IPS-18a (cell line): ENCODE data around the gene ZNF341.

ENCODE experiments used
- H3K27ac ChIP-seq: one replicate; pipeline ENCODE4 v1.5.1; 2013; ENCODE audit warnings: low read length
- H3K27me3 ChIP-seq: one replicate; pipeline ENCODE4 v1.6.1; 2013; ENCODE audit warnings: mild to moderate bottlenecking, low read length; ENCODE audit not compliant: control insufficient read depth, insufficient read depth
- H3K36me3 ChIP-seq: one replicate; pipeline ENCODE4 v1.6.1; 2013; ENCODE audit warnings: low read depth, low read length; ENCODE audit not compliant: control insufficient read depth
- H3K4me1 ChIP-seq: one replicate; pipeline ENCODE4 v1.6.1; 2013; ENCODE audit warnings: low read depth, low read length; ENCODE audit not compliant: control insufficient read depth
- H3K4me3 ChIP-seq: one replicate; pipeline ENCODE4 v1.5.1; 2013; ENCODE audit warnings: low read length
- H3K9ac ChIP-seq: one replicate; pipeline ENCODE4 v1.6.1; 2013; ENCODE audit warnings: mild to moderate bottlenecking, low read length, moderate library complexity
- H3K9me3 ChIP-seq: one replicate; pipeline ENCODE4 v1.6.1; 2013; ENCODE audit warnings: low read depth, low read length; ENCODE audit not compliant: control insufficient read depth

Gene ZNF341

DNA sequence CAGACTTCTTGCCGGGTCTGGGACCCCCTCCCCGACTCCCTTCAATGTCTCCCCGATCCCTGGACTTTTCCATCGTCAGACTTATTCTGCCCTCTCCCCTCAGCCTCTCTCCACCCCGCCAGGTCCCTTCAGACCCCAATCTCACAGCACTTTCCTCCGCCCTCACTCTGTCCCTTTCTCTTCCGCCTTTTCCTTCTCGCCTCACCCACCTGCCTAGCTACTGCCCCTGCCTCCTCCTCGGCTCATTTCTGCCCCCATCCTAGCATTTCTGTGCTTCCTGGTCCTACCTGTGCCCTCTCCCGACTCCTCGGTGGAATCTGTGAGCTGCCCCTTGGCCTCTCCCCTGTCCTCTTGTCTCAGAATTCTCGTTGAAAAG lies 80.0 kb downstream of the ZNF341 start:
- peak overlapping the region; percentile 90 for H3K4me3 ChIP-seq
- peak overlapping the region; percentile 87 for H3K9ac ChIP-seq
- no peaks in the 10 kb centered on the region for H3K9me3 ChIP-seq
- H3K27me3 ChIP-seq: no peaks in the 10 kb centered on the region
- H3K4me1 ChIP-seq: peaks cover 6% of the 10 kb centered on the region
- peak overlapping the region; percentile 41 for H3K27ac ChIP-seq
- H3K36me3 ChIP-seq: no peaks in the 10 kb centered on the region

- peak overlapping the region; percentile 87 for H3K9ac ChIP-seq
- no peaks in the 10 kb centered on the region for H3K9me3 ChIP-seq
- peaks cover 6% of the 10 kb centered on the region for H3K4me1 ChIP-seq
- H3K36me3 ChIP-seq: no peaks in the 10 kb centered on the region
- H3K27ac ChIP-seq: peak overlapping the region; percentile 41
- H3K4me3 ChIP-seq: peak overlapping the region; percentile 90
- H3K27me3 ChIP-seq: no peaks in the 10 kb centered on the region
Observed at GRCh38 chr20:33812152-33812849, 80.5 kb downstream of the ZNF341 start.

DNA sequence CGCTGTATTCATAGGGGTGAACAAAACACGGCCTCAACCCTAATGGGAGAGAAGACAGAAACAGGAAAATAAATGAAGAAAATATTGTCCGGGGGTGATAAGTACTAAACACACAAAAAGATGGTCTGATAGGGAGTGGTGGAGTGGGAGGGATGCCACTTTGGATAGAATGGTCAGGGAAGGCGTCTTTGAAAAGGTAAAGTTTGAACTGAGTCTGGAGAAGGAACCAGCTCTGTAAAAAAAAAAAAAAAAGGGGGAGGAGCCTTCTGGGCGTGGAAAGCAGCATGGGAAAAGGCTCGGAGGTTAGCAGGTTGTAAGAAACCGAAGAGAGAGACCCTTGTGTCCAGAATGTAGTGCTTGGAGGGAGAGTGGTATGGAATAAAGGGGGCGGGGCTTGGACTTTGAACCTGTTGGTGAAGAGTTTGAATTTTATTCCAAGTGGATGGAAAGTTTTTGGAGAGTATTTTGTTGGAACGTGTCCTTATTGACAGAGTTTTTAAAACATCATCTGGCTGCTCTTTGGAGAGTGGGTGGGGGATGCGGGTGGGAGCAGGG lies 81.2 kb downstream of the ZNF341 start:
- H3K36me3 ChIP-seq: no peaks in the 10 kb centered on the region
- no peaks in the 10 kb centered on the region for H3K9me3 ChIP-seq
- no peak overlapping the region for H3K9ac ChIP-seq
- no peaks in the 10 kb centered on the region for H3K27me3 ChIP-seq
- H3K4me3 ChIP-seq: peak overlapping the region; percentile 90
- H3K4me1 ChIP-seq: peaks cover 6% of the 10 kb centered on the region
- H3K27ac ChIP-seq: no peak overlapping the region

- H3K36me3 ChIP-seq: no peaks in the 10 kb centered on the region
- no peak overlapping the region for H3K4me3 ChIP-seq
- no peak overlapping the region for H3K27ac ChIP-seq
- no peak overlapping the region for H3K9ac ChIP-seq
- no peaks in the 10 kb centered on the region for H3K9me3 ChIP-seq
- H3K4me1 ChIP-seq: peaks cover 6% of the 10 kb centered on the region
- H3K27me3 ChIP-seq: no peaks in the 10 kb centered on the region
Observed at GRCh38 chr20:33814238-33814712, 82.5 kb downstream of the ZNF341 start.

DNA sequence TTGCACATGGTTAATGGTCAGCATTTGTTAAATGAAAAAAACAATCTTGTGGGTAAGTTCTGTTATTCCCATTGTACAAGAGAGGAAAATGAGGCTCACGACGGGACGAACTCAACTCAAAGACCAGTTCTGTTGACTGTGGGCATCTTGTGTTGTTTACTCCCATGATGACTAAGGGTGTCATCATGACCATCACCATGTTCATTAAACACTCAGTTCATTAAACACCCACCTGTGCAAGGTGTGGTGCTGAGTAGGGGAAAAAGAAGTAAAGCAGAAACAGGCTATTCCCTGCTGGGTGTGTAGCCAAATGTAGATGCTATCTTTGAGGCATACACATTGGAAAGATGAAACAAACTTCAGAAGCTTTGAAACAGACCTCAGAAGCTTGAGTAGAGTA lies 83.9 kb downstream of the ZNF341 start:
- Histone ChIP-seq H3K27ac (no peak overlapping the region), H3K4me3 (no peak overlapping the region), H3K4me1 (peaks cover 6% of the 10 kb centered on the region), H3K27me3 (no peaks in the 10 kb centered on the region), H3K36me3 (no peaks in the 10 kb centered on the region), H3K9ac (no peak overlapping the region), H3K9me3 (no peaks in the 10 kb centered on the region)

DNA sequence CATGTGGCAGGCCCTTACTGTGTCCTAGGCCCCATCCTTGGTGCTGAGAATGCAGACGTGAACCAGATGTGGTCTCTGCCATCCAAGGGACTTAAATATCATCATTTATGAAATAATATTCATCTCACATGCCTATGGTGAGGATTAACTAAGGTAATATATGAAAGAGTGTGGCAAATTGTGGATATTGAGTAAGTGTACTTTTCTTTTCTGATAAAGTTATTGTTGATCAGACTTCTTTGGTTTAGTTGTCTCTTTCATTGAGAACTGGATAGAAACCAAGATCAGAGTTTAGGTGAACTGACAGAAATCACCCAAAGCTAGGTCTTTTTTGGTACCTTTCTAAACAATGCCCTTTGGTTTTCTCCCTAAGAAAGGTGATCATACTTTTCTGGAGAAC lies 84.4 kb downstream of the ZNF341 start:
- H3K4me3 ChIP-seq: no peak overlapping the region
- no peaks in the 10 kb centered on the region for H3K9me3 ChIP-seq
- H3K36me3 ChIP-seq: no peaks in the 10 kb centered on the region
- peaks cover 6% of the 10 kb centered on the region for H3K4me1 ChIP-seq
- no peak overlapping the region for H3K27ac ChIP-seq
- H3K27me3 ChIP-seq: no peaks in the 10 kb centered on the region
- no peak overlapping the region for H3K9ac ChIP-seq

- Histone ChIP-seq H3K36me3 (no peaks in the 10 kb centered on the region), H3K4me3 (no peak overlapping the region), H3K27me3 (no peaks in the 10 kb centered on the region), H3K9me3 (no peaks in the 10 kb centered on the region), H3K9ac (no peak overlapping the region), H3K4me1 (peaks cover 5% of the 10 kb centered on the region), H3K27ac (no peak overlapping the region)
Observed at GRCh38 chr20:33817411-33817810, 85.6 kb downstream of the ZNF341 start.

DNA sequence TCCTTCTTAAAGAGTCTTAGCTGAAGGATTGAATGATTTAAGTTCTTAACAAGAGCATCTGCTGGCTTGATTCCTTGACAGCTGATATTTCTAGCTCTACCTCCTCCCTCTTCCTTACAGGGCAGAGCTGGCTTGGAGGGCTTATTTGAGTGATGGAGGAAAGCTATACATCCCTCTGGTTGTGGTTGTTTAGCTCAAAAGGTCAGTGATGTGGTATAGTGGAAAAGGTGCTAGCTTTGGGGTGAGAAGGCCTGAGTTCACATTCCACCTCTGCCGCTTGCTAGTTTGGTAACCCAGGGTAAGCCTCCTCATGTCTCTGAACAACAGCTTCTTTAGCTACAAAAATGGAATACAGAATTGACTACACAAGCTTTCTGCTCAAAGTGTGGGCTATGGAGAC lies 87.7 kb downstream of the ZNF341 start:
- Histone ChIP-seq H3K36me3 (no peaks in the 10 kb centered on the region), H3K4me1 (no peaks in the 10 kb centered on the region), H3K9me3 (no peaks in the 10 kb centered on the region), H3K27me3 (no peaks in the 10 kb centered on the region), H3K4me3 (no peak overlapping the region), H3K9ac (no peak overlapping the region), H3K27ac (no peak overlapping the region)

DNA sequence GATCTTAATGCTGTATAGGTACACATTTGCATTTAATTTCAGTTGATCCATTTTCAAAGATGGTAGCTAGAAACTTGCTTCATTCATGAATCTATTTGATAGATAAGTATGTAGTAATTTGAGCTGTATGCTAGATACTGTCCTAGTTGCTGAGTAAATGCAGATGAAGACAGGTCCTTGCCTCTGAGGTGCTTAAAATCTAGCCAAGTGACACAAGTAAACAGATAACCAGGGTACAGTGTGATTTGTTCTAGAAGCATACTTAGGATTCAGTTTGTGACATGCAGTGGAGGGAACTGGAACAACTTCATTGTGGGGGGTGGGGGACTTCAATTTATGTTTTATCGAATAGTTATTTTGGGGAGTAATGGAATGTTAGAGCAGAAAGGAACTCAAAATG lies 88.6 kb downstream of the ZNF341 start:
- no peaks in the 10 kb centered on the region for H3K36me3 ChIP-seq
- no peaks in the 10 kb centered on the region for H3K27me3 ChIP-seq
- H3K4me3 ChIP-seq: no peak overlapping the region
- no peaks in the 10 kb centered on the region for H3K4me1 ChIP-seq
- no peak overlapping the region for H3K27ac ChIP-seq
- no peaks in the 10 kb centered on the region for H3K9me3 ChIP-seq
- H3K9ac ChIP-seq: no peak overlapping the region

GRCh38 chr20:33821270-33821836 lies 89.6 kb downstream of the ZNF341 start:
- H3K27ac ChIP-seq: no peak overlapping the region
- peaks cover 8% of the 10 kb centered on the region for H3K4me1 ChIP-seq
- H3K9me3 ChIP-seq: no peaks in the 10 kb centered on the region

GRCh38 chr20:33822423-33822822 lies 90.6 kb downstream of the ZNF341 start:
- Histone ChIP-seq H3K9ac (no peak overlapping the region), H3K27me3 (no peaks in the 10 kb centered on the region), H3K9me3 (no peaks in the 10 kb centered on the region), H3K4me1 (peaks cover 13% of the 10 kb centered on the region), H3K36me3 (no peaks in the 10 kb centered on the region), H3K27ac (no peak overlapping the region), H3K4me3 (no peak overlapping the region)

More at GRCh38 chr20:33821270-33821836, 89.6 kb downstream of the ZNF341 start:
- H3K4me3 ChIP-seq: no peak overlapping the region
- no peak overlapping the region for H3K9ac ChIP-seq
- no peaks in the 10 kb centered on the region for H3K36me3 ChIP-seq
- H3K27me3 ChIP-seq: no peaks in the 10 kb centered on the region

DNA sequence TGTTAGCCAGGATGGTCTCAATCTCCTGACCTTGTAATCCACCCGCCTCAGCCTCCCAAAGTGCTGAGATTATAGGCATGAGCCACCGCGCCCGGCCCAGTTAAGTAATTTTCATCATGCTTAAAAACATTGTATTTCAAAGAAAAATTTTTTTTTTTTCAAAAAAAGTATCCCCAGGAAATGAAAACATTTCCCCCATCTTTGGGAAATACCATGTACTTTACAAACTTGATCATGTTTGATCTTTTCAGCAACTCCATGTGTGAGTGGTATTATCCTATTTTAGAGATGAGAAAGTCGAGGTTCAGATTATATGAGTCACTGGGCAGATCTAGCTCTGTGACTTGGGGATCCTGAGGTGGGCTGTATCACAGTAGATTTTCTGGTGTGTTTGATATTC lies 91.2 kb downstream of the ZNF341 start:
- peaks cover 13% of the 10 kb centered on the region for H3K4me1 ChIP-seq

More for the DNA sequence above, 91.2 kb downstream of the ZNF341 start:
- H3K27ac ChIP-seq: no peak overlapping the region
- H3K4me3 ChIP-seq: no peak overlapping the region
- H3K27me3 ChIP-seq: no peaks in the 10 kb centered on the region
- no peaks in the 10 kb centered on the region for H3K9me3 ChIP-seq
- no peaks in the 10 kb centered on the region for H3K36me3 ChIP-seq
- H3K9ac ChIP-seq: no peak overlapping the region
